ENCODE data around the gene FAM171A2.

DNA sequence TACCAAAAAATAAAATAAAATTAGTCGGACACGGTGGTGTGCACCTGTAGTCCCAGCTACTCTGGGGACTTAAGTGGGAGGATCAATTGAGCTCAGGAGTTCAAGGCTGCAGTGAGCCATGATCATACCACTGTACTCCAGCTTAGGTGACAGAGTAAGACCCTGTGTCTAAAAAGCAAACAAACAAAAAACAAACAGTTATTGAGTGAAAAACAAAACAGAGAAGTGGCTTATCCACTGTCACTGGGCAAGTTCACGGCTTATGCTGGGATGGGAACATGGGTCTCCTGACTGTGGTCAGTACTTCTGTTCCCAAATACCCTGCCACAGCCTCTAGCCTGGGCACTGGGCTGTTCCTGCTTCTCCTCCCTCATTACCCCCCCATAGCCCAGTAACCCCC lies 28.1 kb downstream of the FAM171A2 start:
- no peak for TF ChIP-seq CTCF (IDR thresholded peaks at IDR 0.05; ENCODE audit: low read depth, low read length, poor library complexity, severe bottlenecking)
- TF ChIP-seq EZH2phosphoT487 (IDR thresholded peaks at IDR 0.05; ENCODE audit: borderline replicate concordance, low read length): no peak
